Glutamatergic neuron (in vitro differentiated cells): ENCODE results near the gene ESR1. TPM values are rescaled to one million over a fixed set of nuclear protein-coding genes. Genes with fewer than 3 reads are reported as not detected.
"Not testable (repeated sequence)": the region's sequence is repeated elsewhere in the genome, so short reads cannot be mapped to it uniquely, and the experiment has no call there.

Experiments used
- DNase-seq: peaks from one replicate; pipeline ENCODE4 v3.0.0; 2022
- H3K27ac Mint-ChIP-seq: one replicate; pipeline ENCODE4 v1.8.0; 2020; ENCODE audit warnings: mild to moderate bottlenecking, mixed read lengths, inconsistent platforms; ENCODE audit not compliant: unreplicated experiment
- H3K27me3 Mint-ChIP-seq: one replicate; pipeline ENCODE4 v1.8.0; 2020; ENCODE audit warnings: mild to moderate bottlenecking, moderate library complexity, mixed read lengths, inconsistent platforms; ENCODE audit not compliant: unreplicated experiment
- H3K36me3 Mint-ChIP-seq: one replicate; pipeline ENCODE4 v1.8.0; 2020; ENCODE audit warnings: mild to moderate bottlenecking, mixed read lengths, inconsistent platforms; ENCODE audit not compliant: unreplicated experiment
- H3K4me1 Mint-ChIP-seq: one replicate; pipeline ENCODE4 v1.8.0; 2020; ENCODE audit warnings: mild to moderate bottlenecking, low read depth, mixed read lengths, inconsistent platforms; ENCODE audit not compliant: unreplicated experiment
- H3K4me3 Mint-ChIP-seq: one replicate; pipeline ENCODE4 v1.8.0; 2020; ENCODE audit warnings: mild to moderate bottlenecking, mixed read lengths, inconsistent platforms; ENCODE audit not compliant: unreplicated experiment
- H3K9me3 Mint-ChIP-seq: one replicate; pipeline ENCODE4 v1.8.0; 2020; ENCODE audit warnings: mild to moderate bottlenecking, moderate library complexity, mixed read lengths, inconsistent platforms; ENCODE audit not compliant: unreplicated experiment
- total RNA-seq: library from RNA; stranded (reverse); fragmentation: NEBNext Ultra II Directional; extraction: Animal tissue kit (Norgen Biotek cat#: 25700); gene quantifications from one replicate; pipeline ENCODE4 v1.2.1, GENCODE V29; 2021; ENCODE audit not compliant: unreplicated experiment
- TF ChIP-seq, protein P1 (sequence below): fragments of 200-600 bp; sonication (generic); IDR thresholded peaks from one replicate; pipeline ENCODE4 v1.5.0; 2021; ENCODE audit not compliant: partially characterized antibody, unreplicated experiment

ESR1 gene
- total RNA-seq, 1 donor from 2014 or later: not detected

DNA sequence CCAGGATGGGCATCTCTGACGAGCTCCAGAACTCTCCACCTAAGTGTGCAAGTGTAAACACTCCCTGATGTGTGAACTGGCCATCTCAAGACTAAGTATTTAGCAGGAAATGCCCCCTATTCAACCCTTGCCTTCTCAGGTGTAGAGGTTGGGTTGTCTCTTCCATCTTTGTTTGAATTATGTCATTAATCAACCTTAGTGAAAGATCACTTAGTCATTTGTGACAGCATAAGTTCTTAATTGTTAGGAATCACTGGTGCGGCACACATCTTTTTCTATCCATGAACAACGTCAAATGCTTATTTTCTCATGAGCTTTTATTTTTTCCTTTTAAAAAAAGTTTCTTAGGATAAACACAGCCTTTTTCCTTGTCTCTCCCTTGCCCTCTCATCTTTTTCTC, 151.6 kb downstream of the ESR1 start:
- Mint-ChIP-seq H3K9me3 (no peaks in the 10 kb centered on the region), H3K4me3 (no peak overlapping the region), H3K4me1 (no peaks in the 10 kb centered on the region), H3K27me3 (peaks cover 5% of the 10 kb centered on the region), H3K27ac (no peak overlapping the region), H3K36me3 (peaks cover 4% of the 10 kb centered on the region)
- no peak for DNase-seq
- TF ChIP-seq, protein P1, sequence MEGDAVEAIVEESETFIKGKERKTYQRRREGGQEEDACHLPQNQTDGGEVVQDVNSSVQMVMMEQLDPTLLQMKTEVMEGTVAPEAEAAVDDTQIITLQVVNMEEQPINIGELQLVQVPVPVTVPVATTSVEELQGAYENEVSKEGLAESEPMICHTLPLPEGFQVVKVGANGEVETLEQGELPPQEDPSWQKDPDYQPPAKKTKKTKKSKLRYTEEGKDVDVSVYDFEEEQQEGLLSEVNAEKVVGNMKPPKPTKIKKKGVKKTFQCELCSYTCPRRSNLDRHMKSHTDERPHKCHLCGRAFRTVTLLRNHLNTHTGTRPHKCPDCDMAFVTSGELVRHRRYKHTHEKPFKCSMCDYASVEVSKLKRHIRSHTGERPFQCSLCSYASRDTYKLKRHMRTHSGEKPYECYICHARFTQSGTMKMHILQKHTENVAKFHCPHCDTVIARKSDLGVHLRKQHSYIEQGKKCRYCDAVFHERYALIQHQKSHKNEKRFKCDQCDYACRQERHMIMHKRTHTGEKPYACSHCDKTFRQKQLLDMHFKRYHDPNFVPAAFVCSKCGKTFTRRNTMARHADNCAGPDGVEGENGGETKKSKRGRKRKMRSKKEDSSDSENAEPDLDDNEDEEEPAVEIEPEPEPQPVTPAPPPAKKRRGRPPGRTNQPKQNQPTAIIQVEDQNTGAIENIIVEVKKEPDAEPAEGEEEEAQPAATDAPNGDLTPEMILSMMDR: no peak

DNA sequence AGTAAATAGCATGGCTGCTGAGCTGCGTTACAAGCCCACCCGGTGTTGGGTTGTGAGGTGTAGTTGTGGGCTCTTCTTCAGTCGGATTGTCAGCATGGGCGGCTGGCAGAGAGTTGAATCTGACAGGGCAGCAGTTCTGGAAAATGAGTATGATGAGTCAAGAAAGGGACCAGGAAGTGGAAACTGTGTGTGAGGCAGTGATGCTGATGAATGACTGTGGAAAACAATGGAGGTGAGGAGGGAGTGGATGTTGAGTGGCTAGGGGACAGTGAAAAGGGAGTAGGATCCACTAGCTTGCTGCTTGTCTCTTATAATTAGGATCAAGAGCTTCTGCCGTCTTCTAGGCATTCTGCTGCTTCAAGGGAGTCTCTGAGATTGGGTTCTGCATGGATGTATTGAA, 154.3 kb downstream of the ESR1 start:
- Mint-ChIP-seq H3K9me3 (no peaks in the 10 kb centered on the region), H3K4me1 (no peaks in the 10 kb centered on the region), H3K4me3 (no peak overlapping the region), H3K27me3 (peaks cover 5% of the 10 kb centered on the region), H3K36me3 (peaks cover 4% of the 10 kb centered on the region), H3K27ac (no peak overlapping the region)
- TF ChIP-seq, protein P1: no peak
- no peak for DNase-seq

DNA sequence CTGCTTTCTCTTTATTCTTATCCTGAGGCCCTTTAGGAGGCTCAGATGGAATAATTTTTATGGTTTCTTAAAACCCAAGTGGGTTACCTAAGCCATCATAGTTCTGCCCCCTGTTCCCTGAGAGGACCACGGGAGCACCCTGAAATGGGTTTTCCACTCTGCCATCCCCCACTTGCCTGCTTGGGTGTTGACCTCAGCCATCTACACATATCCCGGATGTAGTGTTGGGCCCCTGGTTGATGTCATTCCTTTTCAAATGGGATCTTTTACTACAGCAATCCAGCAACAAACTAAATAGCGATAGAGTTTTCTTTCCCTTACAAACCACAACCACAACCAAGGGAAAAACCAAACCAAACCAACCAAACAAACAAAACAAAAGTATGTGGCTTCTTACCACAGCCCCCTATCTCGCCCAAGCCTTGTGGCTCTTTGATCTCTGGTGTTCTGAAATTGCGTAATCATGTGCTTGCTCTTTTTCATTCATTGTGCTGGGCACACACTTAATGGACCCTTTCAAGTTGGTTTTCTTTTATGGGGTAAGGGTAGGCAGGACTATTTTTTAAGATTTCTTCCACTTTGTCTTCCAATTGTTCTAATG, 154.9 kb downstream of the ESR1 start:
- H3K27me3 Mint-ChIP-seq: peaks cover 5% of the 10 kb centered on the region
- TF ChIP-seq, protein P1: no peak
- H3K36me3 Mint-ChIP-seq: peaks cover 4% of the 10 kb centered on the region

DNA sequence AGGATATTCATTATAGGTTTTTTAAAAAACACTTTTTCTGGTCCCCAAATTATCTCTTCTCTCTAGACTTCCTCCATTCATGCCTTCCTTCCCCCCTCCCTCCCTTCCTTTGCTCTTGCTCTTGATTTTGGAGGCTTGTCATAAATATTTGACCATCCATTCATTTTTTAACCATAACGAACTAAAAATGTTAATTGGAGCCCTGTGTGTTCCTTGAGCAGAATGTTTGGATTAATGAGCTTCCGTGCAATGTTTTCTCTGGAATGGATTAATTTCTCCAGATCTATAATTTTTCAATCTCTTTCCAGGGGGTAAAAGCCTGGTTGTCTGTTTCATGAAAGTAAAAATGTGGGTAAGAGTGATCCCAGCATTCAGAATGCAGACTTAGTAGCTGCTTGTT, 155.5 kb downstream of the ESR1 start:
- no peaks in the 10 kb centered on the region for H3K4me1 Mint-ChIP-seq
- TF ChIP-seq, protein P1: no peak
- H3K27ac Mint-ChIP-seq: no peak overlapping the region
- no peak overlapping the region for H3K4me3 Mint-ChIP-seq
- no peak for DNase-seq
- H3K27me3 Mint-ChIP-seq: peaks cover 5% of the 10 kb centered on the region
- no peaks in the 10 kb centered on the region for H3K9me3 Mint-ChIP-seq
- H3K36me3 Mint-ChIP-seq: peaks cover 4% of the 10 kb centered on the region

More for the DNA sequence above, 154.9 kb downstream of the ESR1 start:
- H3K9me3 Mint-ChIP-seq: no peaks in the 10 kb centered on the region
- no peak overlapping the region for H3K27ac Mint-ChIP-seq
- H3K4me1 Mint-ChIP-seq: no peaks in the 10 kb centered on the region
- no peak overlapping the region for H3K4me3 Mint-ChIP-seq
- DNase-seq: no peak

DNA sequence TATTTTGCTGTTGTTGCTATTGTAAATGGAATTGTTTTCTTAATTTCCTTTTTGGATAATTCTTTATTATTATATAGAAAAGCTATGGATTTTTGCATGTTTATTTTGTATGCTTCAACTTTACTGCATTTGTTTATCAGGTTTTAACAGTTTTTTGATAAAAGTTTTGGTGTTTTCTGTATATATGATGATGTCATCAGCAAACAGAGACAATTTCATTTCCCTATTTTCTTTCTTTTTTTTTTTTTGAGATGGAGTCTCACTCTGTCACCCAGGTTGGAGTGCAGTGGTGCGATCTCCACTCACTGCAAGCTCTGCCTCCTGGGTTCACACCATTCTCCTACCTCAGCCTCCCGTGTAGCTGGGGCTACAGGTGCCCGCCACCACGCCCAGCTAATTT, 156.9 kb downstream of the ESR1 start:
- not testable (repeated sequence) for H3K27ac Mint-ChIP-seq, H3K4me3 Mint-ChIP-seq, DNase-seq, H3K27me3 Mint-ChIP-seq, H3K9me3 Mint-ChIP-seq, H3K36me3 Mint-ChIP-seq, H3K4me1 Mint-ChIP-seq
